ENCODE data around the gene SLC12A6. TPM values are rescaled to one million over a fixed set of nuclear protein-coding genes. Genes with fewer than 3 reads are reported as not detected.

The SLC12A6 gene
- total RNA-seq, 1 donor, result 40.9 TPM

DNA sequence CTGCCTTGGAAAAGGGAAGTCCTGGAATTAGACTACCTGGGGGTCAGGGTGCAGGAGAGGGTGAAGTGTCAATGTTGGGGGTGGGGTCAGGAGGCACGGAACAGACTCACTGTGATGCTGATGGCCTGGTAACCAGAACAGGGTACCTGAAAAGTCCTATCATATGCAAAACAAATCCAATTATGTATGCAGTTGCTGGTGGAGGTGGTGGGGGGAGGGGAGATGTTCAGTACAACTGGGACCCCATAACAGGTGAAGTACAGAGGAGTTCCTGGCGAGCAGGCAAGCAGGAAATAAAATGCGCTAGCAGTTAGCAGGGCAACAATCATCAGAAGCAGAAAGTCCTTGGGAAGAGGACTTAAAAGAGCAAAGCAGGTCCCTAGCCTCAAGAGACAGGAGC is 123.4 kb downstream of the SLC12A6 start:
- Histone ChIP-seq H3K36me3 (ENCODE audit: insufficient read depth, low read length) (no peaks in the 10 kb centered on the region), H3K27me3 (ENCODE audit: insufficient read depth, low read length) (no peaks in the 10 kb centered on the region), H3K9me3 (ENCODE audit: low read depth, low read length) (no peaks in the 10 kb centered on the region), H3K4me1 (ENCODE audit: insufficient read depth, low read length) (peaks cover 4% of the 10 kb centered on the region), H2AFZ (ENCODE audit: low read length) (peak overlapping the region; percentile 48), H3K79me2 (ENCODE audit: insufficient read depth, low read length) (peaks cover 4% of the 10 kb centered on the region), H4K20me1 (ENCODE audit: insufficient read depth, low read length) (no peaks in the 10 kb centered on the region), H3K4me3 (ENCODE audit: insufficient read depth, low read length) (no peak overlapping the region), H3K4me2 (ENCODE audit: insufficient read depth, low read length) (no peak overlapping the region), H3K27ac (ENCODE audit: low read depth, low read length) (no peak overlapping the region)
- no peak for DNase-seq (ENCODE audit: insufficient read length, low spot score, missing footprints)
- TF ChIP-seq, protein P1, sequence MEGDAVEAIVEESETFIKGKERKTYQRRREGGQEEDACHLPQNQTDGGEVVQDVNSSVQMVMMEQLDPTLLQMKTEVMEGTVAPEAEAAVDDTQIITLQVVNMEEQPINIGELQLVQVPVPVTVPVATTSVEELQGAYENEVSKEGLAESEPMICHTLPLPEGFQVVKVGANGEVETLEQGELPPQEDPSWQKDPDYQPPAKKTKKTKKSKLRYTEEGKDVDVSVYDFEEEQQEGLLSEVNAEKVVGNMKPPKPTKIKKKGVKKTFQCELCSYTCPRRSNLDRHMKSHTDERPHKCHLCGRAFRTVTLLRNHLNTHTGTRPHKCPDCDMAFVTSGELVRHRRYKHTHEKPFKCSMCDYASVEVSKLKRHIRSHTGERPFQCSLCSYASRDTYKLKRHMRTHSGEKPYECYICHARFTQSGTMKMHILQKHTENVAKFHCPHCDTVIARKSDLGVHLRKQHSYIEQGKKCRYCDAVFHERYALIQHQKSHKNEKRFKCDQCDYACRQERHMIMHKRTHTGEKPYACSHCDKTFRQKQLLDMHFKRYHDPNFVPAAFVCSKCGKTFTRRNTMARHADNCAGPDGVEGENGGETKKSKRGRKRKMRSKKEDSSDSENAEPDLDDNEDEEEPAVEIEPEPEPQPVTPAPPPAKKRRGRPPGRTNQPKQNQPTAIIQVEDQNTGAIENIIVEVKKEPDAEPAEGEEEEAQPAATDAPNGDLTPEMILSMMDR (IDR thresholded peaks at IDR 0.05; ENCODE audit: extremely low read depth, low read depth, low read length), result no peak

DNA sequence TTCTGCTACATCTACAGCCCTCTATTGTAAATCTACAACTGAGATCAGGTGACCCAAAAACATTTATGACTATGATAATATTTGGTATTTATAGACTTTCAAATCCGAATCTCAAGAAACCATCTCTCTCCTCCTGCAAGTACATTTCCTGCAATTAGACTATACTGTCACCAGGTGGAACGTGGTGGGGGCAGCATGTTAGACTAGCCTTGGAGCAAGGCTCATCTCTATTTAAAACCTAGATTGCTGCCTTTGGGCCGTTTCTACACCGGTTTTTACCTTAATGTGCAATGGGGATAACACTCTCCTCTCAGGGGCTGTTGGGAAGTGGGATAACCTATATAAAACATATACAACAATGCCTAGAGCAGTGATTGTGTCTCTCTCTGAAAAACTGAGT is 123.9 kb downstream of the SLC12A6 start:
- Histone ChIP-seq H3K4me2 (ENCODE audit: insufficient read depth, low read length) (no peak overlapping the region), H3K4me1 (ENCODE audit: insufficient read depth, low read length) (peaks cover 6% of the 10 kb centered on the region), H2AFZ (ENCODE audit: low read length) (no peak overlapping the region), H3K27ac (ENCODE audit: low read depth, low read length) (no peak overlapping the region), H3K9me3 (ENCODE audit: low read depth, low read length) (no peaks in the 10 kb centered on the region), H3K79me2 (ENCODE audit: insufficient read depth, low read length) (peaks cover 9% of the 10 kb centered on the region), H3K36me3 (ENCODE audit: insufficient read depth, low read length) (no peaks in the 10 kb centered on the region), H4K20me1 (ENCODE audit: insufficient read depth, low read length) (no peaks in the 10 kb centered on the region), H3K4me3 (ENCODE audit: insufficient read depth, low read length) (no peak overlapping the region), H3K27me3 (ENCODE audit: insufficient read depth, low read length) (no peaks in the 10 kb centered on the region)
- DNase-seq (ENCODE audit: insufficient read length, low spot score, missing footprints), result peak; percentile 43
- TF ChIP-seq, protein P1 (IDR thresholded peaks at IDR 0.05; ENCODE audit: extremely low read depth, low read depth, low read length), result no peak

- H2AFZ ChIP-seq (ENCODE audit: low read length), result peak within 1 kb of the TSS; percentile 83
- H3K4me3 ChIP-seq (ENCODE audit: insufficient read depth, low read length), result peak within 1 kb of the TSS; percentile 83
- peak; percentile 99 for DNase-seq (ENCODE audit: insufficient read length, low spot score, missing footprints)
- no peaks in the 10 kb centered on the region for H3K36me3 ChIP-seq (ENCODE audit: insufficient read depth, low read length)
- H4K20me1 ChIP-seq (ENCODE audit: insufficient read depth, low read length), result peaks cover 5% of the 10 kb centered on the region
- H3K4me2 ChIP-seq (ENCODE audit: insufficient read depth, low read length), result peak within 1 kb of the TSS; percentile 81
- TF ChIP-seq, protein P1 (IDR thresholded peaks at IDR 0.05; ENCODE audit: extremely low read depth, low read depth, low read length), result peak; percentile 79
- peaks cover 8% of the 10 kb centered on the region for H3K4me1 ChIP-seq (ENCODE audit: insufficient read depth, low read length)
- peaks cover 49% of the 10 kb centered on the region for H3K79me2 ChIP-seq (ENCODE audit: insufficient read depth, low read length)
- H3K9me3 ChIP-seq (ENCODE audit: low read depth, low read length), result no peaks in the 10 kb centered on the region
- peak within 1 kb of the TSS; percentile 82 for H3K27ac ChIP-seq (ENCODE audit: low read depth, low read length)
- no peaks in the 10 kb centered on the region for H3K27me3 ChIP-seq (ENCODE audit: insufficient read depth, low read length)
Observed at GRCh38 chr15:34209421-34210282, 127.9 kb downstream of the SLC12A6 start, which contains the start of gene KATNBL1. Gene KATNBL1, minus strand, starts transcription at chr15:34210096. Its CDS starts 46,420 bp downstream, at chr15:34163676.

DNA sequence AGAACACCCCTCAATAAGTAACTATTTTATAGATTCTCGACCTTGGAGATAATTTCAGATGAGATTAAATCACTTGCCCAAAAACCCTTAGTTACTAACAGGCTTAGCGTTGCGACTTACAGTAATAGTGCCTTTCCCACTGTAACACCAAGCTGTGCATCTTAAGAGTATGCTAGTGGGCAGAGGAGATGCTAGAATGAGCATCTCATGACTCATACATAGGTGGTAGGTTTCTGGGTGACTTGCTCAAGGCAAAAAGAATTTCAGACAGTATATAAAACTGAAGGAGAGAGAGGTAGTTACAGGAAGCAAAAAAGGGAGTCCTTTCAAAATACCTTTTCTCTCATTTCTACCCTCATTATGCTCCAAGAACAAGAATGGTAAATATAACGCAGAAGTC is 131.6 kb downstream of the SLC12A6 start:
- no peak for DNase-seq (ENCODE audit: insufficient read length, low spot score, missing footprints)

More for the DNA sequence above, 131.6 kb downstream of the SLC12A6 start:
- no peaks in the 10 kb centered on the region for H3K27me3 ChIP-seq (ENCODE audit: insufficient read depth, low read length)
- TF ChIP-seq, protein P1 (IDR thresholded peaks at IDR 0.05; ENCODE audit: extremely low read depth, low read depth, low read length), result no peak
- peaks cover 18% of the 10 kb centered on the region for H4K20me1 ChIP-seq (ENCODE audit: insufficient read depth, low read length)
- H3K4me1 ChIP-seq (ENCODE audit: insufficient read depth, low read length), result peaks cover 8% of the 10 kb centered on the region
- H3K36me3 ChIP-seq (ENCODE audit: insufficient read depth, low read length), result no peaks in the 10 kb centered on the region
- no peak overlapping the region for H2AFZ ChIP-seq (ENCODE audit: low read length)
- H3K79me2 ChIP-seq (ENCODE audit: insufficient read depth, low read length), result peaks cover 85% of the 10 kb centered on the region
- no peak overlapping the region for H3K27ac ChIP-seq (ENCODE audit: low read depth, low read length)
- no peak overlapping the region for H3K4me3 ChIP-seq (ENCODE audit: insufficient read depth, low read length)
- H3K4me2 ChIP-seq (ENCODE audit: insufficient read depth, low read length), result no peak overlapping the region
- no peaks in the 10 kb centered on the region for H3K9me3 ChIP-seq (ENCODE audit: low read depth, low read length)

Measured in osteoblast (primary cell).